GM19043 (cell line): Measurements from ENCODE around the gene KREMEN2.

Source experiments
- ATAC-seq: cut with Tn5 transposase; IDR thresholded peaks from one replicate; pipeline ENCODE4 v1.9.1; 2021; ENCODE audit warnings: low read depth; ENCODE audit not compliant: unreplicated experiment

The KREMEN2 gene

DNA sequence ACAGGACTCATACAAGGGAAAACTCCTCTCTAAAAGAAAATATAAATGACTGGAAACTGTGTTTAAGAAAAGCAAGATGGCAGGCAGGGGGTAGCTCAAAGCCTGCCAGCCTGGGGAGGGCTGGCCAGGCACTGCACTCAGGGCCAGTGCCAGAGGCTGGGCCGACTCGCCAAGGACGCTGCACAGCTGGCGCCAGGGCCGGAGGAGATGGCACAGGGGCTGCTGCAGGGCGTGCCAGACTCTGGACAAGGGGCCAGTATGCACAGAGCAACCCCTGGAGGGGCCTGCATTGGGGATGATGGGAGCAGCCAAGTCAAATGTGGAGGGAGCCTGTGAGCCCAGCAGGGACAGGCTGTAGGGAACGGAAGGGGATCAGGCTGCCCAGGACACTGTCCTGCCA, 12.1 kb downstream of the KREMEN2 start:
- no peak for ATAC-seq

DNA sequence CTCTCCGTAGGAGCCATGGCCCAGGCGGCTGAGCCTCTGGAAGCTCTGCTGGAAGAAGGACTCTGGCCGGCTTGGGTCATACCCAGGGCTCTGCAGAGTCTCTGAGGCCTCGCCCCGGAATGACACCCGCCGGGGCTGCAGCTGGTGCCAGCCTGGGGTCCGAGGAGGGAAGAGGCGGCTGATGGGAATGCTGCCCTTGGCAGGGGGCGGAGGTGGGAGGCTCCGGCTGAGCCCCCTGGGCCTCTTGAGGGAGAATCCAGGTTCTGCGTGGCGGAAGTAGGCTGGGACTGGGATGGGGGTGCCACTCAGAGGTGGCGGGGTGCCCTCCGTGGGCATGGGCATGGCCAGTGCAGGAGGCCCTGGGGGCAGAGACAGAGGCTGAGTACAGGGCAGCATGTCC, 12.6 kb downstream of the KREMEN2 start:
- ATAC-seq = no peak

DNA sequence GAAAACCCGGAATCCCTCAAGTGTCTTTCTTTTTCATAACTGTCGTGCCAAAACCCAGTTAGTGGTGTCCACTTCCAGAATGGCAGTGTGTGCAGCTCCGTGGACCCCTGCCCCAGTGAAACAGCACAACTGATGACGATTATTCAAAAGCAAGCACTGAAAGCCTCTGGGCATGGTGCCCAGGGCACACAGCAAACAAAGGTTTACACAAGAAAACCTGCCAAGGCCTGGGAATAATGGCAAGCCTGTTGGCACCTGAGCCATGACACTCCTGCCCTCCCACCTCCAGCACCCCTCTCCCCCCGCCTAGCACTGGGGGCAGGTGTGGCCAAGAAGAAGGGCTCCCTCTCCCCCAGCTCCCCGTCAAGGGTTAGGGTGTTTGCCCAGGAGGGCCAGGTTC, 13.4 kb downstream of the KREMEN2 start:
- no peak for ATAC-seq

DNA sequence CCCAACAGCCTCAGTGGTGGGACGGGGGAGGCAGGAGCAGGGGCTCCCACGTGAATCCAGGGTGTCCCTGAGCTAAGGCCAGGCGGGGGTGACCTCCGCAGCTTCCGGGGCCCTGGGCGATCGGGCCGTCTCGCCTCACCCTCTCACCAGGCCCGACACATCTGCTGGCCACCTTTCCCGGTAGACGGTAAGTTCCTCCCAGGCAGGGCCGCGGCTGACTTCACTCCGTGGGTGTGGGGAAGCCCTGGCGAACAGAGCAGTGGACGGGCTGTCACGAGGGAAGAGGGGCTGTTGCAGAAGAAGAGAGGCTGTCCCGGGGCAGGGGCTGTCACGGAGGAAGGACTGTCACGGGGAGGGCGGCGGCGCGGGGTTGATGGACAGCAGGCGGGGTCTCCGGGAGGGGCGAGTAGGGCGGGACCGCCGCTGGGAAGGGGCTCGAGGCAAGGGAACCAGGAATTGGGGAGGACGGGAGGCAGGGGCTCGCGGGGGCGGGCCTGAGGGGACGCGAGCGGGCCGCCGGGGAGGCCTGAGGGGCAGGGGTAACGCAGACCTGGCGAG, 15.7 kb downstream of the KREMEN2 start:
- ATAC-seq = no peak

DNA sequence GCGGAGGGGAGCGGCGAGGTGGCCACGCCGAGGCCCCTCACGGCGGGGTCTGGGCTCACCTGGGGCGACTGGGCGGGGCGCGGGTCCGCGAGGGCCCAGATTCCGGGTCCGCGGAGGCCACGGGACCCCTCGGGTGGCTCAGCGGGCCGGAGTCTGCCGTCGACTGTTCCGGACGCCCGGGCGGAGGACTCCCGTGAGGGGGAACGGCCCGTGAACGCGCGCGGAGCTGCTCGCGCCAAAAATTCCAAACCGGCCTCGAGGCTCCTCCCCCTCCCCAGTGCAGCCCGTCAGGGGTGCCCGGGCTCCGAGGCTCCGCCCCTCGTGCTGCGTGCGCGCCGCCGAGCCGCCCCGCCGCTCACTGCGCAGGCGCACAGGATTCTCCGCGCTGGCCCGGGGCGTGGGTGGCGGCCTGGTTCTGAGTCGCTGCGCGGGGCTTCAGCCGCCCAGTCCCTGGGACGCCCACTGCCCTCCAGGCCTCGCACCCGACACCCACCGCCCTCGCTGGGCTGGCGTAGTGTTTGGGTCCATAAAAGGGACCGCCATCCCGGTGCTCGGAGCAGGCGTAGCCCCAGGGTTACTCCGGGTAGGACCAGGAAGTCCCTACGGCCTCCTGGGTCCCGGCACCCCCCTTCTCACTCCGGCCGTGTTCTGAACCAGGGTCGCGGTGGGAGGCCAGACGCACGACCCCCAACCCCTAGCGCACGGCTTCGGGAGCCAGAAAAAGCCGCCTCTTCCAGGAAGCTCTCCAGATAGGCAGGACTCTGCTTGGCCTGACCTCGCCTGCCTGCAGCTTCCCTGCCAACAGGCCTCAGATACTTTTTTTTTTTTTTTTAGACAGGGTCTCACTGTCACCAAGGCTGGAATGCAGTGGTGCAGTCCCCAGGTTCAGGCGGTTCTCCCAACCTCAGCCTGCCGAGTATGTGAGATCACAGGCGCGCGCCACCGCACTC, 16.4 kb downstream of the KREMEN2 start, which contains the start of gene PKMYT1:
TSS of gene PKMYT1 (minus strand) at position 220 of the 950 bp plus-strand sequence. CDS start 789 bp downstream, outside the sequence.
- ATAC-seq = peak; percentile 76

DNA sequence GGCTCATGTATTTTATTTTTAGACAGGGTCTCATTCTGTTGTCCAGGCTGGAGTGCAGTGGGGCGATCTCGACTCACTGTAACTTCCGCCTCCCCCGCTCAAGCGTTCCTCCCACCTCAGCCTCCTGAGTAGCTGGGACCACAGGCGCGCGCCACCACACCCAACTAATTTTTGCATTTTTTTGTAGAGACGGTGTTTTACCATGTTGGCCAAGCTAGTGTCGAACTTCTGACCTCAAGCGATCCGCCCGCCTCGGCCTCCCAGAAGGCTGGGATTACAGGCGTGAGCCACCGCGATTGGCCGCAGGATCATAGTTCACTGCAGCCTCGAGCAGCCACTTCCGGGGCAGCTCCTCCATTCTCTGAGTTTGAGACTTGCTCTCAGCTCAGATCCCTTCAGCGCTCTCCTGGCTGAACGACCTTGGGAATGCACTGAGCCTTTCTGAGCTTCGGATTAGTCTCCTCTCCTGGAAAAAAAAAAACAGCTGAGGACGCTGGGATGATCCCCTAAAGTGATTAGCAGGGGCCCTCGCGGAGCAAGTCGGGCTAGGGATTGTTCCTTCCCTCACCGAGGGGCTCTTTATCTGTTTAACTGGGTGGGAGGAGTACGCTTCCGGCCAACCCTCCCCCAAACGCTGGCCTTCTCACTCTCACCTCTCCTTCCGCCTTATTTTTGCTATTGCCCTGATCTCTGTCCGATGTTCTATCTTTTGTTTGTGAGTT, 17.3 kb downstream of the KREMEN2 start:
- ATAC-seq = no peak

DNA sequence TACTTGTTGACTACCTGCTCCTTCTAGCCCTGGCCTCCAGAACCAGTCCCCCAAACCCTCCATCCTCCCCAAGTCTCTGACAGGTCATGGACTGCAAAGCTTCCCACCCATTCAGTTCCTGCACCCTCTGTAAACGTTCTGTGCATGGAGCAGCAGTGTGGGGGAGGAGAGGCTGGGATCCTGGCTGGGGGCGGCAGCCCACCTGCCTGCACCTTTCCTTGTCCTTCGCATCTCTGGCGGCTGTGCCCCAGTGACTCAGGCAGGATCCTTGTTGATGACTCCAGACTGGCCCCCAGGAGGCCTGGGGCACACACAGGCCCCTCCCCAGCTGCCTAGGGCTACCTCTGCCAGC, 17.8 kb downstream of the KREMEN2 start:
- no peak for ATAC-seq

DNA sequence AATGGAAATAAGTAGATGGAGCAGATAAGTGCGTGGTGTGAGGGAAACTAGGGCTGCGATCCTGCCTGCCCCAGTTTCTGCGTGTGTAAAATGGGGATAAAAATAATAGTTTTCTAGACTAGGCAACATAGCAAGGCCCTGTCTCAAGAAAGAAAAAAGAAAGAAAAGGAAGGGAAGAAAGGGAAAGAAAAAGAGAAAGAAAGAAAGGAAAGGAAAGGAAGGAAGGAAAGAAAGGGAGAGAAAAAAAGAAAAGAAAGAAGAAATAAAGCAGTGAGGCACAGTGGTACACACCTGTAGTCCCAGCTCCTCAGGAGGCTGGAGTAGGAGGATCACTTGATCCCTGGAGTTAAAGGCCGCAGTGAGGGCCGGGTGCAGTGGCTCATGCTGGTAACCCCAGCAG, 18.3 kb downstream of the KREMEN2 start:
- no peak for ATAC-seq

DNA sequence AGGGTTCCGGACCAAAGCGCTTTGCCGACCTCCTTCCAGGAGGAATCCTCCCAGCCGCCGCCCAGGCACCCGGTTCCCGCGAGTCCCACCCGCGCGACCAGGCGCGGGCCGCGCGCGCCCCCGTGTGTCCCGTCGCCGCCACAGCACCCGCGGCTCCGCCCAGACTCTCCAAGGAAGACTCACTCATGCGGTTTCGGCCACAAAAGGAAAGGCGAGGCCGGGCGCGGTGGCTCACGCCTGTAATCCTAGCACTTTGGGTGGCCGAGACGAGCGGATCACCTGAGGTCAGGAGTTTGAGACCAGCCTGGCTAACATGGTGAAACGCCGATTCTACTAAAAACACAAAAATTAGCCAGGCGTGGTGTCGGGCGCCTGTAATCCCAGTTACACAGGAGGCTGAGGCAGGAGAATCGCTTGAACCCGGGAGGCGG, 19.6 kb downstream of the KREMEN2 start:
- no peak for ATAC-seq

DNA sequence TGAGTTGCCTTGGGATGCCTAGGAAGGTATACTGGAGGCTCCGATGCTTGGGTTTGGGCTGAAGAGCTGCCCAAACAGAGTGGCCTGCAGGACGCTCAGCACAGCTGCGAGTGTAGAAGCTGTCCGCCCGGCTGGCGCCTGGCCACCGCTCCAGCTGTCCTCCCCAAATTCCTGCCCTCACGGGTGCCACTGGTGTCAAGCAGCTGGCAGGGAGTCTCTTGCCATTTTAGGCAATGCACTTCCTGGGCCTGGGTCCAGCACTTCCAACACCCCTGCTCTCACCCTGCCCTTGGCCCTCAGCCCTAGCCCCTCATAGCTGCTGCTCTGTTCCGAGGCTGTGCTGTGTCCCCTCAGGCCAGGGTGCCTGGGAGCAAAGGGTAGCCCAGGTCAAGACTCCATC, 21.4 kb downstream of the KREMEN2 start:
- no peak for ATAC-seq

DNA sequence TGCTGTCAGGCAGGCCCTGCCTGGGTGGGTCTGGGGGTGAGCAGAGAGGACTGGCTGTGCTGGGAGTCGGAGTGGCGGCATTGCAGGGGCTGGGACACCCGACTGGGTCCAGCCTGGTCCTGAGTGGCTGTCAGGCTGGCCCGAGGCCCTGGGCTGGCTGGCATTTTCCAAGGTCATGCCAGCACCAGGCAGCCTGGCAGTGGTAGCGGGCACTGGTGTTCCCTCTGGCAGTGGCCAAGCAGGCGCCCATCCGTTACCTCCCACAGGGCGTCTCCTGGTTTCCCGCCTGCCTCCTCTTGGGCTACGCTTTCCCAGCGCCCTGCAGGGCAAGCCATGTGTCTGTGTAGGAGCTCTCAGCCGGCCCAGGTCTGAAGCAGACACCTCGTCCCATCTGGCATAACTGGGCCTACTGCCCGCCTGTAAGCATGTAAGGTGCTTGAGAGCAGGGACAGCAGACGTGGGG, 21.8 kb downstream of the KREMEN2 start:
- no peak for ATAC-seq

DNA sequence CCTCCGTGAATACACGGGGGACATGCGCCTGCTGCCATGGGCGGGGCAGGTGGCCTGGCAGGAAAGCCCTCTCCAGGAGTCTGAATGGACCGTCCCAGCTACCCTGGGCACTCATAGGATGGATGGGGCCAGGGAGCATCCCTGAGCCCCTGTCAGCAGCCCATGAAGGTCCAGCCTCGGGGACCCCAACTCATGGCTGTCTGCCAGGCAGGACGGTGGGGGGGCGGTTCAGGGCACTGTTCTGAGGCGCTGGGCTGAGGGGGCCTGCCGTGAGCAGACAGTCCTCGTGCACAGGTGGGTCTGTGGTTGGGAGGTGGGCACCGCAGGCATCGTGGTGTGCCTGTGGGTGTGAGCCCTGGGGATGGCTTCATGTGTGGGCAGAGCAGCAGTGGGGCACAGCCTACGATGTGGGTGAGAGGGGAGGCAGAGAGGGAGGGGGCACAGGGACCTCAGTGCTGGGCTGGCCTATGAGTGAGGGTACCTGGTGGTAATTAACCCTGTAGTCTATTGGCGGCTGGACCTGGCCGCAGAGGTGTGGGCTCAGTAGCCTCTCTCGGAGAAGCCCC, 22.6 kb downstream of the KREMEN2 start:
- ATAC-seq = no peak

DNA sequence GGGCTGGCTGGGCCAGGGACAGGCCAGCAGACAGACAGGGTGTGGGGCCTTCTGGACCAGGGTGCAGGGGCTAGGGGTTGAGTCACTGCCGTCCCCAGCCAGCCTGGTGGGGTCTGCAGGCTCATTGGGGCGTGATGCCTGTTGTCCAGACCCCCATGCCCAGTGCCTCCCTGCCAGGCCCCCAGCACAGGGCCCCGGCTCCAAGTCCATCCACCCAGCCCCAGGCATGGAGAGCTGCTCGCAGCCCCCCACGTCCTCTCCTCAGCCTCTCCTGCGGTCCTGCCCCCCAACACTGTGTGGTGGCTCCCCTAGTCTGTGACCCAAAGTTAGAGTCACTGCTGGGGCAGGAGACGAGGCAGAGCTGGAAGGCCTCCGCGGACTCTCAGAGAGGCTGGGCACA, 23.2 kb downstream of the KREMEN2 start:
- ATAC-seq = no peak

DNA sequence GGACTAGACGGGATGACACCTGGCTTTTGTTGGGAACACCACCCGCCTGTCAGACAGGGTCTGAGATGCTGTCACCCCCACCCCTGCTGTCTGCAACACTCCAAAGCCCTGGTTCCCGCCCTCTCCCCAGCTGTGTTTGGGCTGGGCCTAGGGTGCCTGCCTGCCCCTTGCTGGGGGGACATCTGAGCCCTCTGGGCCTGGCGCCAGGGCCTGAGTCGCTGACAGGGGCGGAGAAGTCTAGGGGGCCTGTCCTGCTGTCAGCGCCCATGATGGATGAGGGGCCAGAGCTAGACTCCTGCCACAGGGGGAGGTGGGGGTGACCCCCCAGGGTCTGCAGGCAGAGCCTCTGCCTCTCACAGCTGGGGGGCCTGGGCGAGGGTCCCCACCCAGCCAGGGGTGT, 23.8 kb downstream of the KREMEN2 start:
- ATAC-seq = no peak

DNA sequence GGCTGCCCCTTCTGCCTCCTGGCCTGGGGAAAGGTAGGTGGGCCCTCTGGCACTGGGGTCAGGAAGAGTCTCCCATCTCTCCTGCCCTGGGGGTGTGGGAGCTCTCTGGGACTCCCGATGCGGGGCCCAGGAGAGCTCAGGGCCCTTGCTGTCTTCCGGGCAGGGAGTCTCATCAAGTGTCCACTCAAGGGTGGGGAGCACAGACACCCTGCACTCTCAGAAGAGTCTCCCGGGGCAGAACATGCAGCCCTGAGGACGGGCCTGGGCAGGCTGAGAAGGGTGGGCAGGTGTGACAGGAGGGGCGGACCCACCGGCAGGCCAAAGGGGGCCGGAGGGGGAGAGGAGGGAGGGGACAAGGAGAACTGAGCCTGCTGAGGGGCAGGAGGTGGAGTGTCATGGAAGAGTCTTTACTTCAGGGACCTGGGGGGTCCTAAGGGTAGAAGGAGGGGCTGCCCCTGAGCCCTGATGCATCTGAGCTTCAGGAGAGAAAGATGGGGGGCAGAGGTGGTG, 24.6 kb downstream of the KREMEN2 start:
- no peak for ATAC-seq

DNA sequence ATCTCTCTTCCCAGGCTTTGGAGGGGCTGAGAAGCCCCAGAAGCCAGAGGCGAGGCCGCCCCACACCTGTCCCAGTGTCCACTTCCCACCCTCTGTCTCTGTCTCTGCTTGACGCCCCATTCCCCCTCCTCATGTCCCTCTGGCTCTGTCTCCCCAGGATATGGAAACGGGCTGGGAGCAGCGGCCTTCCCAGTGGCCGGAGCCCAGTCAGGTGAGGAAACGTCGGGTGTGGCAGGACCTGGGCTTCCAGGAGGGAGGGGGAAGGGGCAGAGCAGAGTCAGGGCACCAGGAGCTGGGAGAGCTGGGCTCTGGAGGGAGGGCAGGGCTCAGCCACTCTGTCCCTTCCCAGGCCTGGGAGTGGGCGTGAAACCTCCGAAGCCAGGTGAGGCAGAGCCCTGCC, 26.8 kb downstream of the KREMEN2 start:
- ATAC-seq = no peak

DNA sequence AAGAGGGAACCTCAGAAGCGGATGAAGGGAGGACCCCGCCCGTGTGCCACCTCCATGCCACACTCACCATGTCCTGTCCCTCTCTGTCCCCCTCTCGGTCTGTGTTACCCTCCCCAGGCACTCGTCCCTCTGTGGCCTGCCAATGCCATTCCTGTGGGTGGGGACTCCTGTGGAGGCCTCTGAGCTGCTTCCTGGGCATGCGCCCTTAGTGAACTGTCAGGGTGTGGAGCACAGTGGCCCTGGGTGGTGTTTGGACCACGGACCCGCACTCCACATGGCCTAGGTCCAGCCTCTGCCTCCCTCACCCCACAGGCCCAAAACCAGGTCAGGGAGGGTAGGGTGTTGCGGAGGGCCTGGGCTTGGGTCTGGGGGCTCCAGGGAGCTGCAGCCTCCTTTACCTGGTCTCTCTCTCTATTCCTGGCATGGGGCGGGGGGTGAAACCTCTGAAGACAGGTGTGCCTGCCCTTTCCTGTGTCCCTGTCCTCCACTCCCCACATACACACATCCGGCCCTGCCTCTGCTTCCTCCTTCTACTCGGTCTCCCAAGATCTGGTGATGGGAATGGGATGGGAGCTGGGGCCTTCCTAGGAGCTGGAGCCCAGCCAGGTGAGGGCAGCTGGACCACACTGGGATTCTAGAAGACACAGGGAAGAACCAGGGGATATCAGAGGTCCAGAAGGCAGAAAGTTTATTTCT, 27.6 kb downstream of the KREMEN2 start:
- no peak for ATAC-seq

DNA sequence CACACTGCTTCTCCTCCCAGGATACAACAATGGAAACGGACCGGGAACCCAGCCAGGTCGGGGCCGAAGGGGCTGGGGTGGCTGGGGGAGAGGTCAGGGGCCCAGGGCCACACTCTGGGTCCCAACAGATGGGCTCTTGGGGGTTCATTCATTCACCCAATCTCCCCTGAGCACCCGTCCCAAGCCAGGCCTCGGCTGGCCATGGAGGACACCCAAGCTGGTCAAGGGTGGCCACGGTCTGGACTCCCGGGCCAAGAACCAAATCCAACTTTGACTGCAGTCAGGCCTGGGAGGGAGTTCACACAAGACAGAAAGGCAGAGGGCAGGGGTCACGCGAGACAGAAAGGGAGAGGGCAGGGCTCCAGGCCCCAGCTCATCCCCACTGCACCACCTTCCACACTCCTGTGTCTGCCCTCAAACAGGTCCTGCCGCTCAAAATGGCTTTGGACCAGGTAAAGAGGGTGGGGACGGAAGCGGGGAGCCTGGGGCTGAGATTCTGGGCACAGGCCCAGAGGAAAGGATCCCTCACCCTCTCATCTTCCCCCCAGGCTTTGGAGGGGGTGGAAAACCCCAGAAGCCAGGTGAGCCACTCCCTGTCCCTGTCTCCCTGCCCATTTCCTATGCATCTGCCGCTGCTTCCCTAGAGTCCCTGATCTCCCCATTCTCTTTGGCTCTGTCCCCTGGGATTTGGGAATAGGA, 28.5 kb downstream of the KREMEN2 start:
- ATAC-seq = no peak

DNA sequence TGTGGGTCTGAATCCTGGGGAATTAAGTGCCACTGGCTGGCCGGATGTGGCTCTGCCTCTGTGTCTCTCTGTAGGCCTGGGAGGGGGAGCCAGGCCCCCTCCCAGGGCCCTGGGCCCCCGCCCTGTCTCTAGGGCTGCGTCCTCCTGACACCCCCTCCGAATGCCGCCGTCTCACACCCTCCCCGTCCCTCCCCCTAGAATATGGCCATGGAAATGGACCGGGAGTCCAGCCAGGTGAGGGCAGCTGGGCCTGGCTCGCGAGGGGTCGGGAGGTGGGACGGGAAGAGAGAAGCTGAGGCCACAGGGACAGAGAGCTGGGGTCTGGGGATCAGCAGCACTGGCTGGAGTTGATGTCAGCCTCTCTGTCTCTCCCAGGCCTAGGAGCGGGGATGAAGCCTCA, 32.2 kb downstream of the KREMEN2 start:
- no peak for ATAC-seq

DNA sequence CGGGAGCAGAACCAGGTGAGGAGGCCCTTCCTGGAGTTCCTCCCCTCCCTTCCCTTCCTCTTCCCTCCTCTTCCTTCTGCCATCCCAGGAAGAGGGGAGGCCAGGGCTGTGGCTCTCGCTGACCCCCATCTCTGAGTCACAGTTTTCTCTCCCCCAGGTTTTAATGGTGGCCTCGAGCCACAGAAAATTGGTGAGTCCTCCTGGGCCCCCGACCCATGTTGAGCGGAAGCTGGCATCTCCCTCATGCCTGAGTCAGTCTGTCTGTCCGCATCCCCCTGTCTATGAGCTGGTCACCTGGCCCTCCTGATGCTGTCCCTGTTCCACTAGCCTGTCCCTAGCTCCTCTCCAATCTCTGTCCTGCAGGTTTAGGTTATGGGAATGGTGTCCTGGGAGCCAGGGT, 35.9 kb downstream of the KREMEN2 start:
- ATAC-seq = no peak
